ENCODE data around the gene COX5A.

GRCh38 chr15:74950078-74950908 lies 12.4 kb upstream of the COX5A start:
- peak; percentile 100 for TF ChIP-seq CTCF (conservative IDR thresholded peaks at IDR 0.05; ENCODE audit: low read depth in 2 of 2)
- TF ChIP-seq EZH2 (IDR thresholded peaks at IDR 0.05; ENCODE audit: low read depth, unreplicated experiment), result no peak
- TF ChIP-seq REST (IDR thresholded peaks at IDR 0.05; ENCODE audit: unreplicated experiment), result no peak
- no peak for TF ChIP-seq ETS1 (IDR thresholded peaks at IDR 0.05)
- TF ChIP-seq POLR2AphosphoS5 (IDR thresholded peaks at IDR 0.05; ENCODE audit: low read depth), result no peak
